ENCODE data around the gene IQGAP3. TPM values are rescaled to one million over a fixed set of nuclear protein-coding genes. Genes with fewer than 3 reads are reported as not detected.

The IQGAP3 gene
- total RNA-seq, 1 donor from 2014 or later, result 65.0 TPM

DNA sequence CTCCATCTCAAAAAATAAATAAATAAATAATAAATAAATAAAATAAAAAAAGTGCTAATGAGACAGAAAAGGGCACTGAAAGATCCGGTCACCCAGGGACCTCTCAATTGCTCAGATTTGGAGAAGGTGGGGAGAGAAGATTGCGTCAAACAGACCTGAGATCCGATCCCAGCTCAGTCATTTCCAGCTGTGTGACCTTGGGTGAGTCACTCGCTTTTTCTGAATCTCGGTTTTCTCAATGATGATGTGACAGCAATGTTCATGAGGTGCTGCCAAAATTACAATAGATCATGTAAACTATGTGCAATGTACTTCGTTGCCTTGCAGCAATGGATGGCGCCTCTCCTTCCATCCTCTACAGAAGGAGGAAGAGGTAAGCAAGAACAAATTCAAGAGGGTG is 60.7 kb downstream of the IQGAP3 start:
- no peak overlapping the region for H3K4me3 ChIP-seq (ENCODE audit: low read depth, low read length)
- DNase-seq (ENCODE audit: low read depth), result no peak
- TF ChIP-seq, protein P1, sequence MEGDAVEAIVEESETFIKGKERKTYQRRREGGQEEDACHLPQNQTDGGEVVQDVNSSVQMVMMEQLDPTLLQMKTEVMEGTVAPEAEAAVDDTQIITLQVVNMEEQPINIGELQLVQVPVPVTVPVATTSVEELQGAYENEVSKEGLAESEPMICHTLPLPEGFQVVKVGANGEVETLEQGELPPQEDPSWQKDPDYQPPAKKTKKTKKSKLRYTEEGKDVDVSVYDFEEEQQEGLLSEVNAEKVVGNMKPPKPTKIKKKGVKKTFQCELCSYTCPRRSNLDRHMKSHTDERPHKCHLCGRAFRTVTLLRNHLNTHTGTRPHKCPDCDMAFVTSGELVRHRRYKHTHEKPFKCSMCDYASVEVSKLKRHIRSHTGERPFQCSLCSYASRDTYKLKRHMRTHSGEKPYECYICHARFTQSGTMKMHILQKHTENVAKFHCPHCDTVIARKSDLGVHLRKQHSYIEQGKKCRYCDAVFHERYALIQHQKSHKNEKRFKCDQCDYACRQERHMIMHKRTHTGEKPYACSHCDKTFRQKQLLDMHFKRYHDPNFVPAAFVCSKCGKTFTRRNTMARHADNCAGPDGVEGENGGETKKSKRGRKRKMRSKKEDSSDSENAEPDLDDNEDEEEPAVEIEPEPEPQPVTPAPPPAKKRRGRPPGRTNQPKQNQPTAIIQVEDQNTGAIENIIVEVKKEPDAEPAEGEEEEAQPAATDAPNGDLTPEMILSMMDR (conservative IDR thresholded peaks at IDR 0.05; ENCODE audit: low read depth, low read length), result no peak

DNA sequence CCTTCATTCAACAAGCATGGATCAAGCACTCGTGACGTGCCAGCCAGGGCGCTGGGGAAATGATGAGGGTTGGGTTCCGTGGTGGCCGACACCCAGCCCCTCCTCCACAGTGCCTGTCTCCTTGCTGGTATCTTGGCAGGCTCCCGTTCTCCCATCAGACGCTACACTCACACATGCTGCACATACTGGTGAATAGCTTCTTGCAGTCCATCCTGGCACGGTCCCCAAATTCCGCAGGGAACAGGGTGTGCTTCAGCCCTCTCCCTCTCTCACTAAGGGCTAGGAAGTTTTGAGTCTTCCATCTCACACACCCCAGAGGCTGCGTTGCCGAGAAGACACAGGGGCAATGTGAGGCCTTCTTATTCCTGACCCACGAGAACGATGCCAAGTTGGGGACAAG is 61.7 kb downstream of the IQGAP3 start:
- no peak overlapping the region for H3K4me3 ChIP-seq (ENCODE audit: low read depth, low read length)
- no peak for DNase-seq (ENCODE audit: low read depth)
- TF ChIP-seq, protein P1 (conservative IDR thresholded peaks at IDR 0.05; ENCODE audit: low read depth, low read length), result no peak

DNA sequence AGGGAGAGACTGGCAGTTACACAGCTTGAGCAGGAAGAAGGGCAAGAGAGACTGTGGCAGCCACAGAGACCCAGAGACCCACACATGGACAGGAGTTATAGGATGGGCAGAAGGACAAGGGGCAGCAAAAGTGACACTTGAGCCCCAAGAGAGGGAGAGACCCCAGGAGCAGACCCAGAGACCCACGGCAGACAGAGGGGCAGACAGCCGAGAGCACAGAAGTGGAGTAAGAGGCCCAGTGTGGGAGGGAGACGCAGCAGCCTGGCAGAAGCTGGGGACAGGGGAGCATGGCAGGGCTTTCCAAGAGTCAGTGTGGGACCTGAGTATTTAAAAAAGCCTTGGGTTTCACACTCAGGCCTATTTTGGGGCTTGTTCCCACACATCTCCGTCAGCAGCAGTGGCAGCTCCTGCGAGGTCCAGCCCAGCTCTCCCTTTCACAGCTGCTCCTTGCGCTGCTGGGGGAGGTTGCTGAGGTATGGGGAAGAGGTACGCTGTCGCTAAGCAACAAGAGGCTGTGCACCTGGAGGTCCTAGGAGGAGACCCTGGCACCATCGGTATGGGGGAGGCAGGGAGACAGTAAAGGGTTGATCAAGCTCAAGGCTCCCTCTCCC is 62.8 kb downstream of the IQGAP3 start:
- TF ChIP-seq, protein P1 (conservative IDR thresholded peaks at IDR 0.05; ENCODE audit: low read depth, low read length), result no peak
- no peak overlapping the region for H3K4me3 ChIP-seq (ENCODE audit: low read depth, low read length)

DNA sequence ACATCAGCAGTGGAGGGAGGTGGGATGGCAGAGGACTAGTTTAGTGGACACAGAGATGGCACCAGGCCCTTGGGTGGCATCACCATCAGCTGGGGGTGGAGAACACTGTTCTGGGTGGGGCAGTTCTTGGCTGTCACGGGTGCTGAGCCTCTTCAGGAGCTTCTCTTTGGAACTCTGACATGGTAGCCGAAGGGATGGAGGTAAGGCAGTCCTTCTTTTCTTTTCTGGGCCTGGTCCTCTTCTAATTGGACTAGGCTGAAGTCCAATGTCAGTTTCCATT is 63.5 kb downstream of the IQGAP3 start:
- TF ChIP-seq, protein P1 (conservative IDR thresholded peaks at IDR 0.05; ENCODE audit: low read depth, low read length), result no peak
- DNase-seq (ENCODE audit: low read depth), result no peak
- H3K4me3 ChIP-seq (ENCODE audit: low read depth, low read length), result no peak overlapping the region

More for the DNA sequence above, 62.8 kb downstream of the IQGAP3 start:
- no peak for DNase-seq (ENCODE audit: low read depth)

DNA sequence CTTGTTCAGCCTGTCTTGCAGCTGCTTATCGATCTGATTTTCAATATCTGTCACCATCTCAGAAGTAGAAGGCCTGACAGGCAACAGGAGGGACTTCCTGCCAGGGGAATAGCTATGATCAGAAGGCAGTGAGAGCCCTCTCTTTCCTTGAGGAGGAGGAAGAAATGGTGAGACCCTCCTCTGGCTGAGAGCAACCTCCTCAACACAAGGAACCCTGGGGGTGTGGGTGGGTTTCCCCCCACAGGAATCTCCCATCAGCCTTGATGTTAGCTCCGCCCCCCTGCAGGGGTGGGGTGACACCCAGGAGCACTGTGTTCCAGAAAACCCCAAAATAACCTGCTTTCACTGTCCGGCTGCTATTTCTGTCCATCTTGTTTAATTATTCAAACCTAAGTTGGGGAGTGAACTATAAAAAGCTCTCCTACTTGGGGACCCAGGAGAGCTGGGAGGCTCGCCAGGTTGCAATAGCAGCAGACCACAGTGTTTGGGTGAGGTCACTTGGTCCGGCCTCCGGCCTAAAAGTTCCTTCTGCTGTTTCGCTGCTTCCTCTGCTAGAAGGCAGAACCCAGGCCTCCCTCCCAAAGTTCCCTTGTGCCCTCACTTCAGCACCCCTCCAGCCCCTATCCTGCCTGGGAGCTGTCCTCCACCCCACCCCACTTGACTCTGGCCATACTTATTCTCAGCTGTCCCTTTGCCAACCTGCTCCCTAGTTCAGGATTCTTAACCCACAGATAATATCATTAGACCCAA is 64.0 kb downstream of the IQGAP3 start:
- TF ChIP-seq, protein P1 (conservative IDR thresholded peaks at IDR 0.05; ENCODE audit: low read depth, low read length), result no peak
- no peak for DNase-seq (ENCODE audit: low read depth)
- H3K4me3 ChIP-seq (ENCODE audit: low read depth, low read length), result no peak overlapping the region

DNA sequence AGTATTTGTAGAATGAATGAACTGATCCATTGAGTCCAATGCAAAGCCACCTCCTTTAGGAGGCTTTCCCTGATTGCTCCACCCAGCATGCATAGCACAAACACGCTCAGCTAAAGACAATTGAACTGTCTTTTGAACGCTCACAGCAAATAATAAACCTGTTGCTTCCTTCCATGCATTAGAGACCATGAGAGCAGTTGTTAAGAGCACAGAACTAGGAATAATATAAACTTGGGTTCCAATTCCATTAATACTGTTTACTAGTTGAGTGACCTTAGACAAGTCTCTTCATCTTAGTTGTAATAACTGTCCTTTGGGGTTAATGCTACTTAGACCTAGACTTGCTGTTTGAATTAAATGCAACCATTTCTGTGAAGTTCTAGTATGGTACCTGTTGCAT is 65.9 kb downstream of the IQGAP3 start:
- no peak for DNase-seq (ENCODE audit: low read depth)
- H3K4me3 ChIP-seq (ENCODE audit: low read depth, low read length), result no peak overlapping the region
- TF ChIP-seq, protein P1 (conservative IDR thresholded peaks at IDR 0.05; ENCODE audit: low read depth, low read length), result no peak
